Anterior cingulate cortex (tissue), 58 donors: Measurements from ENCODE around the gene ARHGAP6.
A peak's percentile ranks its signal among the peaks of the same experiment; 100 is the strongest.

Source experiments
- DNase-seq, 58 donors: peaks; one replicate each; lab custom pipeline; 2025; lab: John Stamatoyannopoulos, UW

The ARHGAP6 gene

DNA sequence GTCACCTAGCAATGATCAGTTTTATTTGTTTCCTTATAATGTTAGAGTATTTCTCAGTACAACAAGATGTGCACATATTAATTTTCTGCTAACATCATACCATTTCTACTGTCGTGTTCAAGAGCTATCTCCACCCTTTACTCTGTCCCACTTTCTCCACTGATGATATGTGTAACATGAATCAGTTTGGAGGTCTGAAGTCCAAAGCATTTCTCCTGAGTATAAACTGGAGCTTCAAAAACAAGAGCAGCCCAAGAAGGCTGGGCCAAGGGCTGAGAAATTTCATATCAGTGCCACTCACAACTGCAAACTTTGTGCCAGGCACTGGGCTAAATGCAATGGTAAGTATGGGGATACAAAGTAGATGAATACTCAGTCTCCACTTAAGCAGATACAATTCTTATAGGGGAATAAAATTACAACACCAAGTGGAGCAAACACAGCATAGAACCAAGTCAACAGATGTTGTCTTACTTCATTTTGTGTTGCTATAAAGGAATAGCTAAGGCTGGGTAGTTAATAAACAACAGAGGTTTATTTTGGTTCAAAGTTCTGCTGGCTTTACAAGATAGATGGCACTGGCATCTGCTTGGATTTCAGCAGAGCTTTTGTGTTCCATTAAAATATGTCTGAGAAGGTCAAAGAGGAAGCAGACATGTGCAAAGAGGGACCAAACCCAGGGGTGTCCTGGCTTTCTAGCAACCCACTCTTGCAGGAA lies 328.3 kb downstream of the ARHGAP6 start:
- no peak for DNase-seq

- no peak for DNase-seq
These were observed 329.5 kb downstream of the ARHGAP6 start for GRCh38 chrX:11336201-11336600.

GRCh38 chrX:11334165-11334564 lies 331.6 kb downstream of the ARHGAP6 start:
- DNase-seq = no peak

DNA sequence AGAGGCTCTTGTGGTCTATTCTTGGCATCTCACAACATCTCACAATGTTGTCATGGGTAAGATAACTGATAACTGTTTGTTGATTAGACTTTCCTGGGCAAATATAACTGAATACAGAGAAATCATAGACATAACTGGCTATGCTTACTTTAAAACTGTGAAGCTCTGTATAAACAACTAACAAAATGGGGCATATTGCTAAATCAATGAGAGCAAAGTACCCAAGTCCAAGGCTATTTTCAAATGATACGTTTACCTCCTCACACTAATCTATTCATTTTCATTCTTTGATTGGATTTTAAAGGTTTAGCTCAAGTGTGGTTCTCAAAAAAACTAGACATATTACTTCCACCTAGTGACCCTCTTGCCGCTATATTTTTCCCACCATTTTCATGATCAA lies 333.9 kb downstream of the ARHGAP6 start:
- no peak for DNase-seq

DNA sequence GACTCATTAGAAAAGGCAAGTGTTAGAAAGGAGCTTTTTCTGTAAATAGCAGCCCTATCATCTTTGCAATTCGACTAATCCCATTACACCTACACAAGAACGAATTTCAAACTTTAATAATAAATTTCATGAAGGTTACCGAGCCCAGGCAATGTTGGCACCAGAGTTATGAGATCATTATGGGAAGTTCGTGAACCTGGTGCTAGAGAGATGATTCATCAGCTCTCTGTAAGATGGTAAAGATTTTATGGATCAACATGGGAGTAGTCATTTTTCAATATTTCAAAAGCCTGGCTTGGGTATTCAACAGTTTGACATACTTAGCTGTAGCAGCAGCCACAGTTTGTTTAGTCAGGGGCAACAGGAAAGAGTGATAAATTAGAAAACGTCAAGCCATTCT lies 336.7 kb downstream of the ARHGAP6 start:
- no peak for DNase-seq

DNA sequence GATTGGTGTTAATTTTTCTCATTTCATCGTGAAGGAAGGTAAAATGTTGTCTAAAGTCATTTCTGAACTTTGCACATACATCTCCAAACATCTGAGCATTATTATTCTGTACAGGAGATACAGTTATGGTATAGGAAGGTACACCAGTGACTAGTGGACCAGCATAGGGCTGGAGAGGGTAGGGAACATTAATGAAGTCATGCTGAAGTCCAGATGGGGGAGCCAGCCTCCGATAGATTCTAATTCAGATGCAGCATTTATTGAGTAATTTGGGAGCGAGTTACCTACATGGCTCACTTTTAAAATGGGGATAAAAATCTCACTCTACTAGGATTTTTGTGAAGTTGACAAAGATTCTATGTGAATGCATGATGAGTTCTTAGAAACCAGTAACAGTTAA lies 337.6 kb downstream of the ARHGAP6 start:
- no peak for DNase-seq

- DNase-seq = no peak
These were observed 343.7 kb downstream of the ARHGAP6 start for GRCh38 chrX:11321986-11322385.

DNA sequence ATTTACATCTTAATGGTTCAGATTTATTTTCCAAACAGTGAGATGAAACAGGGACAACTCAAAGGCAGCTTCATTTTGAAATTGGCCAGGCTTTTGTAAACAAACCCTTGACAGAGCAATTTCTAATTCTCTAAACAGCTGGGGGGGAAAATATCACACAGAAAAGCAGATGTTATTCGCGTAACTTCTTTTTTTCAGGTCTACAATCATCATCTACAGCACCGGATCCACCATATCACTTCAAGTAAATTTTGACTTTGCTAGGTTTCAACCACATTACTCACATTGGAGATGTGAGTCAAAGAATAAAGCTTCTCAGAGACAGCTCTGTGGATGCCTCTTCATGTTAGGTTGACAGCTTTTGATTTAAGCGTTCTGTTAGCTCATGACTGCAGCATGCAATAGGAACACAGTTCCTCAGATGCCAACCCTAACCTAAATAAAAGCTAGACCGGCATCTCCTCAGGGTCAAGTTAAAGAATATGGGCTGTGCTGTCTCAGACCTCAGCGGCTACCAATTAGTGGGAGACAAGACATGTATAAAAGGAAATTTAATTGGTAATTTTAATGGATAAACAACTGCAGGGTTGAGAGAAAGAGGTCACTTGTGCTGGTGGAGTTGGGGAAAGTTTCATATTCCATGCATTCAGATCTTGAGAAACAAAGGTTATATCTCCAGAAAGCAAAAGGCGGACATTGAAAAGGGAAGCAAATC lies 345.8 kb downstream of the ARHGAP6 start:
- DNase-seq = no peak

GRCh38 chrX:11311706-11312105 lies 354.0 kb downstream of the ARHGAP6 start:
- DNase-seq = no peak

- DNase-seq = no peak
These were observed 356.5 kb downstream of the ARHGAP6 start for GRCh38 chrX:11309220-11309619.

GRCh38 chrX:11305641-11306040 lies 360.1 kb downstream of the ARHGAP6 start:
- peak in 1 of 58 donors; percentile 1 for DNase-seq

DNA sequence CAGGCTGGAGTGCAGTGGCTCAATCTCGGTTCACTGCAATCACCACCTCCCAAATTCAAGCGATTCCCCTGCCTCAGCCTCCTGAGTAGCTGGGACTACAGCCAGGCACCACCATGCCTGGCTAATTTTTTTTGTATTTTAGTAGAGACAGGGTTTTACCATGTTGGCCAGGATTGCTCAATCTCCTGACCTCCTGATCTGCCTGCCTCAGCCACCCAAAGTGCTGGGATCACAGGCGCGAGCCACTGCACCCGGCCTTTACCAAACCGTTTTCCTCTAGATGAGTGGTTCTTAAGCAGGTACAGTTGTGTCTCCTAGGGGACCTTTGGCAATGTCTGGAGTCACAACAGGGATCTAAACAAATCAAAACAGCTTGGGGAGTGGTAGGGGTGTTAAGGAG lies 360.9 kb downstream of the ARHGAP6 start:
- DNase-seq = no peak

GRCh38 chrX:11298600-11298999 lies 367.1 kb downstream of the ARHGAP6 start:
- no peak for DNase-seq

DNA sequence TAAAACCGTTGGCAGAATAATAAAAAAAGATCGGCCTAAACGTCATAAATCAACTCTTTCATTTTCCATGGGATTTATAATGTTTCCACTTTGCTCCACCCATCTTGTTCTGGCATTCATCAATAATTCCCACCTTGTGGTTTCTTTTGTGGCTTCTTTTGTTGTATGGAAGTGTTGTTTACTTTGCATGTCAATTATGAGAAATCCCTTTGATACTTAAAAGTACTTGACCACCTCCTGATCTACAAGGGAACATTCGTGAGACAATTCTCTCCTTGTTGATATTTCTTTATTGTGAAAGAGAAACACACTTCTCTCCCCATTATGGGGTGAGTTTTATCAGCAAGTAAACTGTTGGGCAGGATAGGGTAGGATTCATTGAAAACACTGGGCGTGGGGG lies 369.7 kb downstream of the ARHGAP6 start:
- DNase-seq = no peak

DNA sequence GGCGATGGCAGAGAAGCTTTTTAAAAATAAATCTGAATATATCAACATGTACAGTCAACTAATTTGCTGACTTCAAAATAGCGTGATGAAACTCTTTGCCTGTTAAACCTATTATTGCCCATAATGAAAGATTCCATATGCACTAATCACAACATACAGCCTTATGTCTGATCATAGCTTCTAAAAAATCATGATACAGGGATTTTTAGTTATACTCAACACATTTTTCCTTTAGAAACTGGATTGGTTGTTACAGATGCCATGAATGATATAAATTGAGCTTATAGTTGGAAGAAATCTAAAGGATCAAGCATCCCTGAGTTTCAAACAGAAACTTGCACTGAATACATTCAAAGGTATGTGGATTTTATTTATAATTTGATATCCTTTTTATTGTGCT lies 372.6 kb downstream of the ARHGAP6 start, which contains the start of gene AMELX:
TSS of gene AMELX (plus strand) at position 301 of the 400 bp plus-strand sequence. CDS start 1,376 bp downstream, outside the sequence.
- no peak for DNase-seq

GRCh38 chrX:11290416-11291102 lies 375.2 kb downstream of the ARHGAP6 start:
- no peak for DNase-seq

- no peak for DNase-seq
These were observed 378.2 kb downstream of the ARHGAP6 start for GRCh38 chrX:11287505-11287904.

DNA sequence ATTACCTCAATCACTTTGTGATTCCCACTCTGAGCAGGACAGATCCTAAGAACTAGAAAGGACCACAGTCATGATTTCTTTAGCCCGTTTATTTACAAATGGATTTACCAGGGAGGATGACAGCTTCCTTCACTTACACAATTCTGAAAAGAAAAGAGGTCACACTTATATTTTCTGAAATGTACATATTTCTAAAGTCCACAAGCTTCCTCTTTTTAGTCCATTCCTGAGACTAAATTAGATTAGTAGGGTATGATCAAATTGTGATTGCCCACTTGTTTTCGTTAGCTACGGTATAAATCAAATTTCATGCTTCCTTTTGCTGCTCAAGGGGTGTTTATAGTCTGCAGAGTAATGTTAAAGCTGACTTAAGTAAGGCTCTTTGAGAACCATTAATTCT lies 380.1 kb downstream of the ARHGAP6 start:
- no peak for DNase-seq

DNA sequence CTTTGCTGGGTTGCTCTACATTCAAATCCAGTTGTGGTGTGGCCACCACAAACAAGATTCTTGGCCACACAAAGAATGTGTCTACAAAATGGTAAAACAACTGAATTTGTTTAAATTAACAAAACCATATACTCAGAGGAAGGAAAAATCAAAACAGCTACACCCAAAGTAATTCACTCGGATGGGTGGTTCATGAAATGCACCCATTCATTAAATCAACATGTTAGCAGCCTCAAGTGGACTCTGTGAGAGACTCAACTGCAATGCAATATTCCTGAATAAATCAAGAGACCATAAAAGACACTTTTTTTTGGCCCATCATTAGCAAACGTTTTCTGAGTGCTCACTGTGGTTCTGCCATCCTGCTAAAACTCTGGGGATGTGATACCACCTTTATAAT lies 383.7 kb downstream of the ARHGAP6 start:
- DNase-seq = no peak

- no peak for DNase-seq
These were observed 392.2 kb downstream of the ARHGAP6 start for GRCh38 chrX:11273544-11273943.

DNA sequence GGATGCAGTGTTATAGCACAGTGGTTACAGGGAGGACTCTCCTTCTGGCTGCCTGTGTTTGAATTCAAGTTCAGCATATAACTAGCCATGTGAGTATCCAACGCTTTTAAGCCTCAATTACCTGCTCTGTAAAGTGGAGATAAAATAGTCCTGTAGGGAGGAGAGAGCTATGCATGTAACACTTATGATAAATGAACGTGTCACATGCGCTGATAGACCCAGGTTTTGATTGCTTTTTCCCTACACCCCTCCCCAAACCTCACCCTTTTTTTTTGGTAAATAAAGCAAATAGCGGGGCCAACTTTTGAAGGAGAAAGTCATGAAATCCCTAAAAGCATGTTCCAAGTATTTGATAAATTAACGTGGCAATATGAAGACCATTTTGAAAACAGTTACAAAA lies 392.9 kb downstream of the ARHGAP6 start:
- no peak for DNase-seq

GRCh38 chrX:11272290-11272689 lies 393.4 kb downstream of the ARHGAP6 start:
- DNase-seq = no peak
